NOMO-1 treated with dmso at 0.1 percent for 144 hours (cell line): ENCODE measurements around the gene SBNO2.

Source experiments
- DNase-seq: peaks from one replicate; lab custom pipeline; 2025; ENCODE audit not compliant: unreplicated experiment; lab: John Stamatoyannopoulos, UW

The SBNO2 gene

GRCh38 chr19:1063030-1063908 is 110.8 kb downstream of the SBNO2 start:
- DNase-seq: no peak

DNA sequence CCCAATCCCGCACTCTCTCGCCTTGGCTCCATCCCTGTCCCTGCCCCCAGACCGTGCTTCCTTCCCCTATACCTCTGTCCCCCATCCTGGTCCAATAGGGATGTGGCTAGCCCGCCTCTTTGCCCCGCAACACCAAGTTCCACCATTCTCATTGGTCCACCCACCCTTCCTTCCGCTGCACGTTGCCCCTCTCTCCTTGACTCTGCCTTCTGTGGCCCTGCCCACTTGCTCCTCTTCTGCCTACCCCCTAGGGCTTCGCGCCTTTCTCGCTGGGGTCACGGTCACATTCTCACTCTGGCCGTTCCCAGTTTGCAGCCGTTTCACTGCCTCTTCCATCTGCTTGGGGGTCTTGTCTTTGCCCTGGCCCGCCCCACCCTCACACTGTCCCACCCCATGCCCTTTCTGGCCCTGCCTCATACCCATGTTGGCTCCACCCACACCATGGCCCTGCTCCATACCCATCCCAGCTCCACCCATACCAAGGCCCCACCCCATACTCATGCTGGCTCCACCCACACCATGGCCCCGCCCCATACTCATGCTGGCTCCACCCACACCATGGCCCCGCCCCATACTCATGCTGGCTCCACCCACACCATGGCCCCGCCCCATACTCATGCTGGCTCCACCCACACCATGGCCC is 111.6 kb downstream of the SBNO2 start:
- DNase-seq: no peak

GRCh38 chr19:1061987-1062386 is 112.1 kb downstream of the SBNO2 start:
- DNase-seq: no peak

- DNase-seq: no peak
Observed at GRCh38 chr19:1060689-1061088, 113.4 kb downstream of the SBNO2 start.

- no peak for DNase-seq
Observed at GRCh38 chr19:1058112-1058511, 116.0 kb downstream of the SBNO2 start.
